Middle frontal gyrus (tissue), 1 donor: Measurements from ENCODE around the gene ARHGAP42.
"Not testable (repeated sequence)": the region's sequence is repeated elsewhere in the genome, so short reads cannot be mapped to it uniquely, and the experiment has no call there.

Experiments used
- DNase-seq: peaks from one replicate; pipeline ENCODE4 v3.0.0-alpha.2; 2015; ENCODE audit warnings: low spot score; ENCODE audit errors: extremely low spot score

The ARHGAP42 gene

DNA sequence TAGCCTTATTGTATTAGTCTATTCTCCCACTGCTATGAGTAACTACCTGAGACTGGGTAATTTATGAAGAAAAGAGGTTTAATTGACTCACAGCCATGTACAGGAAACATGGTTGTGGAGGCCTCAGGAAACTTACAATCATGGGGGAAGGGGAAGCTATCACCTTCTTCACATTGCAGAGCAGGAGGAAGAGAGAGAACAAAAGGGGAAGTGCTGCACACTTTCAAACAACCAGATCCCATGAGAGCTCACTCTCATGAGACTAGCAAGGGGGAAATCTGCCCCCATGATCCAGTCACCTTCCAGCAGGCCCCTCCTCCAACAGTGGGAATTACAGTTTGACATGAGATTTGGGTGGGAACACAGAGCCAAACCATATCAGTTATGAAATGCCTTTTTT lies 179.4 kb downstream of the ARHGAP42 start:
- no peak for DNase-seq

DNA sequence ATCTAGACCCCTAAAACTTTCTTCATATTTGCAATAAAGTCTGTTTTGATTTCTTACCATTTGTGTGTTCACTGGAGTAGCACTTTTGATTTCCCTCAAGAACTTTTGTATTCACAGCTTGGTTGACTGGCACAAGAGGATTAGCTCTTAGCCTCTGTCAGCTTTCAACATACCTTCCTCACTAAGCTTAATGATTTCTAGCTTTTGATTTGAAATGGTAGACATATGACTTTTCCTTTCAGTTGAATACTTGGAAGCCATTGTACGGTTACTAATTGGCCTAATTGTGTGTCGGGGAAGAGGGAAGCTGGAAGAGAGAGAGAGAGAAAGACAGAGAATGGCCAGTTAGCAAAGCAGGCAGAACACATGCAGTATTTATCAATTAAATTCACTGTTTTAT lies 180.5 kb downstream of the ARHGAP42 start:
- no peak for DNase-seq

DNA sequence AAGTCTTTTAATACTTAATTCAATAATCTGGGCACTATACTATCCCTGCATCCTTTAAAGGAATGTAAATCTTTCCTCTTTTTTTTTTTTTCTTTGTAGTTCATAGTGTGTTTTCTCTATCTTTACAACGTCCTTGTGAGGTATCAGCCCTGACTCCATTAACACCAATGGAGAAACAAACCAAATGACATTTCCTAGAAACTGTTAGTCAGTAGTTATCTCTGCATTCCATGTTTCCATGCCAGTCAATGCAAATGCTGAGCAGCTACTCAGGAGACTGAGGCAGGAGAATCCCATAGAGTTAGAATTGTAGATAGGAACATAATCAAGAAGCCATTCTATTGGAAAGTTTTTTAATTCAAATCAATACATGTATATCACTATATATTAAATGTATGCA lies 182.2 kb downstream of the ARHGAP42 start:
- DNase-seq = no peak

DNA sequence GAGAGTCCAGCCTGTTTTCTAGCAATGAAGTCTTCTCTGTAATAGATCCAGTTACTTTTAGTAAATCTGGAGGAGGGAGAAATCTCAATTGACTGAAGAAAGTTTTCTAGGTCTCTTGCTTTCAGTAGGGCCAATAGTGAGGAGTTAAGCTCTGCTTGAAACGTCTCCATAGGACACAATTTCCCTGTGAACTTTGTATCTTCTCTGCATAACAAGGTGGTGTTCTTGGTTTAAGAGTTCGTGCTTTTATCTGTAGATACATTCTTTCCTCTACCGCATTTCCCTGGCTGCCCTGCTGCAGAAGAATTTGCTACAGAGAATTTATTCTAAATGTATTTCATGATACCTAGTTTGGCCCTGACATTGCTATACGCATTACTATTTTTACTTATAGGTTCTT lies 183.1 kb downstream of the ARHGAP42 start:
- DNase-seq = no peak

DNA sequence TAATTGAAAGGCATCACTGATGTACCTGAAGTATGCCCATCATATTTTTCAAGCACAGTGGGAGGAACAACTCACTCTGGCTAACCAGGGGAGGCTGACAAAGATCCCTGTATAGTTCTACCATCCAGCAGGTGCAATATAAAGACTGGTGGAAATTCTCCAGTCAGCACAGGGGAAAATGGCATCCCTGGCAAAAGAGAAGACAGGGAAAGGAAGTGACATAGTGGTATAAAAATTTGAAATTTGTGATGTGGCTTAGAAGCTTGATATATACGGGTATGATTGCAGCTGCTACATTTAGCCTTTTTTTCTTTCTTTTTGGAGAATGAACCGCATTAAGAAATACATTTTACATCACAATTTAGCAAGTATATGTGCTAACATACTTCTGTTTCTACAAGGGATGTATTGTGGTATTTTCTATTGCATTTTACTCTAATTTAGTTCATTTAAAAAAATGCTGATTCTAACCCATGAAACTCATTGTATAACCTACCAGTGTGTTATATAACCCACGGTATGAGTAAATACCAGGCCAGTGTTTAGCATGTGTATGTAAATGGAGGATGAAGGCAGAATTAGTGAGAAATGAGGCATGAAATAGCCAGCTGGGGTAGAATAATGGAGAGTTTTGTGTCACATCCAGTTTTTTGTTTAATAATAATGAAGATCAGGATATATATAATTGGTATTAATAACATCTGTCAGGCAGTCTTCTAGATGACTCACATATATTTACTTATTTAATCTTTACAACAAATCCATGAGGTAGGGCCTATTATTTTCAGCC lies 186.1 kb downstream of the ARHGAP42 start:
- DNase-seq = no peak

DNA sequence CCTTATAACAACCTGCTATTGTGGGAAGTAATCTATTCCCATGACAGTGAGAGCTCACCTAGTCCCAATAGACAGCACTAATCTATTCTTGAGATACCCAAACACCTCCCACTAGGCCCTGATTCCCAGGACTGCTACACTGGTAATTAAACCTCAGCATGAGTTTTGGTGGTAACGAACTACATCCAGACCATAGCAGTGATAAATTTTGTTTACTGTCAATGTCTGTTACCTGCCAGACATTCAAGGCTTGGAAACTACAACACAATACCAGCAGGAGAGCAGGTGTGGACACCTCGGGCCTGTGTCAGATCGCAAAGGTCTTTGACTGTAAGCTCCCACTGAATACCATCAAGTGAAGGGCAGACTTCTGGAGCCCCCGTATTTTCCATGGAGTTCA lies 187.1 kb downstream of the ARHGAP42 start:
- DNase-seq = no peak

DNA sequence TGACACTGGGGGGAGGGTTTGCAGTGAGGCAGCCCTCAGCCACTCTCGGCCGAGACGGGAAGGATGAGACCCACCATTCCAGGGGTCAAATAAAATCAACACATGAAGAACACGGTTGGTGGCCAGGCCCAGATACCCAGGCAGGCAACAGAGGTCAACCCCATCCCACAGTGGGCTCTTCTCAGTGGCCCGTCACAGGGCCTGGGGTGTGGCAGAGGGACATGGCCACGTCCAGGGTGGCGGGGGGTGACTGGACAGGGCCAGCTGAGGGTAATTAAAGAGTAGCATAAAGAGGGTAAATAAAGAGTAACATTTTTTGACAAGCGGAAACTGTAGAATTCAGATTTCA lies 188.4 kb downstream of the ARHGAP42 start:
- no peak for DNase-seq

DNA sequence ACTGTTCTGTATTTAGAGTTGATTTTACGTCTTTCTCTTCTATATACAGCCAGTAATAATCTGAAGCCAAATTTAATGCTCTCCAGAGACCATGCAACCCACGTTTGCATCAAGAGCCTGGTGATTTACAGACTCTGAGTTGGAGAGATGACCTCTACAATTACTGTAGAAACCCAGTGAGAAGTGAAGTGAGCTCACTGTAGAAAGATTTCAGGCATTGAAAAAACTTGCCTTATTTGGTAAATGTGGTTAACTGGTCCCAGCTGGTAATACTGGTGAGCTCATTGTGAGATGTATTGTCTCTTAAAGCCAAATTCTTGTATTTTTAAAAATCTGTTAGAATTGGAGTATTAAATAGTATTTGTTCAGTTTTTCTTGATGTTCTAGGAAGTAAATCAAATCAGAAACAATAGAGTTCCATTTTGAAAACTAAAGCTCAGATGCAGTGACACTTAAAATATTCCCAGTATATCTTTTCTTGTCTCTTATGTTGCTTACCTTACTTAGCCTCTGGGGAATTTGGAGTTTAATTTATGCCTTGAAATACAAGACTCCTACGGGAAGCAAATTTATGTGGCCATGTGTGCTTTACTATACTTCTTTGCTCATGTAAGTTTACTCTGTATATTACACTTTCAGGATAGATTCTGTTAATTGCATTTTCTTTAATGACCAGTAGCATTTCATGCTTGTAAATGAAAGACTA lies 189.9 kb downstream of the ARHGAP42 start:
- DNase-seq = no peak

DNA sequence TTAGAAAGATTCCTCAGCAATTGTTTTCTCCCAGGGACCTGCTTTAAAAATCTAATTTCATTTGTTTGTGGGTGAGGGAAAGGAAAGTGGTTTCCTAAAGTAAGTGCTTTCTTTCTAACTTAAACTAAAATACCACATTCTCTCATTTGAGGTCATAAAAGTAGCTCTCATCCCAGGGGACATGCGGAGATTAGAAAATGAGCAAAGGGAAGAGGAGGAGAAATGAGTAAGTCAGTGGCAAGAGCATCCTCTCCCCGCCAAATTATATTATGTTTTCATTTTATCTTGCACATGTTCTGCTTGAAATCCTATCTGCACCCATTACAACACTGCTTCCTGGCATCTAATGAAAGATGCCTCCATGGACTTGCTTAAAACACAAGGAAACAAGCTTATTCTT lies 191.4 kb downstream of the ARHGAP42 start:
- no peak for DNase-seq

DNA sequence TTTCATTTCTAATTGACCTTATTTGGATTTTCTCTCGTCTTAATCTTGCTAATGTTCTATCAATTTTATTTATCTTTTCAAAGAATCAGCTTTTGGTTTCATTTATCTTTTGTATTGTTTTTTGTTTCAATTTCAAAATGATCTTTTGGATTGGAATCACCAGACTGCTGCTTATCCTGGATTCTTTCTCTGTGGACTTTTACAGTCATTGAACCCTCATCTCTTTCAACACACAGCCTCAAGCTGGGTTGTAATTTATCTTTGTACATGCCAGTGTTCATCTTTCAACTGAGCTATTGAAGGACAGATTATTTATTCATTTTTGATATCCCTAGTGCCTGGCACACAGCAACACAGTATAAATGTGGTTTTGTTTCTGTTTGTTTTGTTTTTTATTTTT lies 195.9 kb downstream of the ARHGAP42 start:
- DNase-seq = no peak

DNA sequence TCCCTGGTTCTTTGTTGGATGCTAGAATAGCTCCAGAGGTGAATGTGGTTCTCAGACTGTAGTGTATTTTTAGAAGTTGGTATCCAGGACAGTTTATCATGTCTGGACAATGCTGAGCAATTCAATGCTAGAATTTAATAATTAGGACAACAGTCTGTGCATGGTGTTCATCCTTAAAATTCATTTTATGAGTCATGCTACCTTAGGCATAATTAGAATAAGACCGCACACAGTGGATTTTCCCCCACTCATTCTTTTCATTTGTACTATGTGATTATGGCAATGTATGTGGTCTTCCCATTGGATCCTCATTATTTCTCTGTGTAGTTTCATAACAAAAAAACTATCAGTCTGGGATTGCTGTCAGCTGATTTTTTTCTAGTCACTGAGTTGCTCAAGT lies 196.7 kb downstream of the ARHGAP42 start:
- no peak for DNase-seq

DNA sequence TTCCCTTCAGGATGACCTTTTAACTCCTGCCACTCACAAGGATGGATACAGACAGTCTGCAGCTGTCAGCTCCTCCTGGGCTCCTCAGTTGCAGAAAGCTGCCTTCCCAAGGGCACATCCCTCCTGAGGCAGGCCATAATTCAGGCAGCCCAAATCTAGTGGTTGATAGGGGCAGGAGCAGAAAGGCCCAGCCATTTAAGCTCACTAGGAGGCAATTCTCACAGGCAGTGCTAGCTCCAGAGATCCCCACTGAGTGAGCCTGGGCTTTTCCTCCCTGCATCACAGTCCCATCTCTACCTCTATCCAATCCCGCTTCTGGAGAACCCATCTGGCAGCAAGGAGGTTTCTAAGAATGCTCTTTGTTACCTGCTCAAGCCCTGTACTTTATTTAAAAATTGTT lies 200.6 kb downstream of the ARHGAP42 start:
- DNase-seq = no peak

DNA sequence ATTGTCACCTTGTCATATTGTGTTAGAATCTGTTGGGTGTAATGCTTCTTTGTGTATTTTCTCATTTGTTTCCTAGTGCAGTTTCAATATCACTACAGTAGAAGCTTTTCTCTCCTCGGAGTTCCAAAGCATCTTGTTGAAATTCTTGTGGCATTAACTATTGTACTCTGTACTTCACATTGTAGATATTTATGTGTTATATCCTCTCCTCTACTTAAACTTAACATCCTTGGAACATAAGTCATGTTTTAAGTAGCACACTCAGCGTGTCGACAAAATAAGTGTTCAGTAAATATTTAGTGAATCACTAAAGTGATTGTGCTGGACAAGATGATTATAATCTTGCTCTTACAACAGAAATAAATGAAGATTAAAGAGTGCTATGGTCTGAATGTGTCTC lies 201.7 kb downstream of the ARHGAP42 start:
- DNase-seq = no peak

DNA sequence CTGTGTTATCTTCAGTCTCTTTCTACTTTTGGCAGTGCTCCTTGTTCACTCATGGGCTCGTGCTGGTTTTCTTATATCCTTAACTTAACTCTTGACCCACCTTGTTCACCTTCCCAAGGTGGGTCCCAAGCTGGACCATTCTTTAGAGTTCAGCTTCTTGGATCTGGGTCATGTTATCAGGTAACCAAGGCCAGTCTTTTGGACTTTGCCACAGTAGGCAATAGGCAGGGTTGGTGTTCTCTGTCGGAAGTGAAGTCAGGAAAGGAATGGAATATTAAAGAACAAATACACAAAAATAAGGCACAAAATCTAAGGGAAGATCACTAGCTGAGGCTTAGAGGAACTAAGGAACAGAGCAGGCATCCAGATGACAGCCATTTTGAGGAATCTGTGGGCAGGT lies 202.7 kb downstream of the ARHGAP42 start:
- DNase-seq = no peak

DNA sequence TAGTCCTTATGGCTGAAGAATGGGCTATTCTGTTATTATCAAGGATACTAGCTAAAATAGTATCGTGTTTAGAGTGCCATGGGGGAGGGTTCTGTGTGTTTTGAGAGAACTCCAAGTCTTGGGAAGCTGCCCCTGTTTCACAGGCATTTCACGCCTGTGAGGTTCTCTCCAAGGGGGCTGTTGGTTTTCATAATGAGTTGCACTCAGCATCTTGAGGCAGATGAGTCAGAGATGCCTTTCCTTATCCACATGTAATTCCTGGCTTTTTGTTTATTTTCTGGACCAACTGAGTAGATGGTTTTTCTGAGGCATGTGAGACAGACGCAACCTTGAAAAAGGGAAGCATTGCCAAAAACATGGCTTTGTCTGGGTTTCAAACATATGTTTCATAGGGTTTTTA lies 203.7 kb downstream of the ARHGAP42 start:
- DNase-seq = no peak

DNA sequence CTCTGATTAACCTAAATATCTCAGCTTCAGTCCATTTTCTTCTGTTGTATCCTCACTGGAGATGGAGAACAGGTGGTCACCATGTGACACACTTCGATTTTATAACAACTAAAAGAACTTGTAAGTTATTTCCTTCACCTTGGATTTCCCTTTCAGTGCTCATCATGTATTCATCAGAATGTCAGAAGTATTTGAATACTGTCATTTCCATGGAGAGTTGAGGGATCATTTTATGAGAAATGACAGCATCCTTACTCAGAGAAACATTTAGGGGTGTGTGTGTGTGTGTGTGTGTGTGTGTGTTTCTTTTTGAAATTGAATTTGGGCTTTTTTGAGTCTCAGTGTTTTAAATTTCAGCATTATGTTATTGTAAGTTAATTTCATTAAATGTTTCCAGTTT lies 205.8 kb downstream of the ARHGAP42 start:
- DNase-seq = no peak

DNA sequence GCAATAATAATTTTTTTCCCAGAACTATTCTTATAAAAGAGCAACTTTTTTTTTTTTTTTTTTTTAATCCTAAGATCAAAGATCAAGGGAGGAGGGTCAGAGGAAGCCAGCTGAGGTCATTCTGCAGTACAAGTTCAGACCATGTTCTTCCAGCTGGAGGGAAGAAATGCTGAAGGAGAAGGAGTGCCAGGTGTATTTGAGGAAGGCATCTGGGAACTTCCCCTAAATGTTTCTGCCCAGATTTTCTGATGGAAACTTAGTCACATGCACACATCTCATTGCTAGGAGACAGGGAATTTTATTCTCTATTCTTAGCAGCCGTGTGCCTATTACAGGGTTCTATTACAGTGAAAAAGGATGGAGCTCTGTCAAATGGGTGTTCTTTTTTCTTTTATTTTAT lies 208.4 kb downstream of the ARHGAP42 start:
- no peak for DNase-seq

DNA sequence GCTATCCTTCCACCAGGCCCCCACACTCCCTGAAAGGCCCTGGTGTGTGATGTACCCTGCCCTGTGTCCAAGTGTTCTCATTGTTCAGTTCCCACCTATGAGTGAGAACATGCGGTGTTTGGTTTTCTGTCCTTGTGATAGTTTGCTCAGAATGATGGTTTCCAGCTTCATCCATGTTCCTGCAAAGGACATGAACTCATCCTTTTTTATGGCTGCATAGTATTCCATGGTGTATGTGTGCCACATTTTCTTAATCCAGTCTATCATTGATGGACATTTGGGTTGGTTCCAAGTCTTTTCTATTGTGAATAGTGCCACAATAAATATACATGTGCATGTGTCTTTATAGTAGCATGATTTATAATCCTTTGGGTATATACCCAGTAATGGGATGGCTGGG lies 208.9 kb downstream of the ARHGAP42 start:
- not testable (repeated sequence) for DNase-seq

DNA sequence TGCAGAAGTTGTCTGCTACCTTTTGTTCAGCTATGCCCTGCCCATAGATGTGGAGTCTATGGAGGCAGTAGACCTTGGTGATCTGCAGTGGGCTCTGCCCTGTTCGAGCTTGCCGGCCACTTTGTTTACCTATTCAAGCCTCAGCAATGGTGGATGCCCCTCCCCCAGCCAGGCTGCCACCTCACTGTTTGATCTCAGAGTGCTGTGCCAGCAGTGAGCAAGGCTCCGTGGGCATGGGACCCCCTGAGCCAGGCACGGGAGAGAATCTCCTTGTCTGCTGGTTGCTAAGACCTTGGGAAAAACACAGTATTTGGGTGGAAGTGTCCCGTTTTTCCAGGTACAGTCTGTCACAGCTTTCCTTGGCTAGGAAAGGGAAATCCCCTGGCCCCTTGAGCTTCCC lies 214.4 kb downstream of the ARHGAP42 start:
- DNase-seq = not testable (repeated sequence)

DNA sequence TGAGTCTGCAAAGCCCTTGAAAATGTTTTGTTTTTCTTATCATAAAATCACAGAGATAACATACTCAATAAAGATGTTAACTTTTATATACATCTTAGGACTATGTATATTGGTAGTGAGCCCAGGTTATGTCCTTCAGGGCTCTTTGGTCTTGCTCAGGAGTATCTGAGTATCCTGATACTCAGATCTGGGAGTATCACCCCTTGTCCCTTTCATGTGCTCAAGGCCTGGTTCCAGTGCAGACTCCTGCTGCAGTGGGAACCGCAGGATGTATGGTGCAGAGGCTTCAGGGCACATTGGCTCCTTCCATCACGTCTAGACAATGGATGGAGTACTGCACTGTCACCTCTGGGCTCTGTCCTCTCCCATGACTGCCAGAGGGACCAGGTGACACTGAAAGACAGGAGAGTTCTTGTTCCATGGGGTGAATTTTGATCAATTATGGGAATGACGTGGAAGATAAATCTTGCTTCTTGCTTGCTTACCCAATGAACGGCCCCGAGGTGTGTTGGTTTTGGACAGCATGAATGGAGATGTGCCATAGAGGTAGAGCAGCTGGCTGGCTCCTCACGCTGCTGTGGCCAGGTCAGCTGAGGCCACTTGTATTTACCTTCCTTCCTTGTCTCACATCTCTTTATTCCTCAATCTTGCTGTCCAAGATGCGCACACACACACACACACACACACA lies 215.5 kb downstream of the ARHGAP42 start:
- DNase-seq = no peak

DNA sequence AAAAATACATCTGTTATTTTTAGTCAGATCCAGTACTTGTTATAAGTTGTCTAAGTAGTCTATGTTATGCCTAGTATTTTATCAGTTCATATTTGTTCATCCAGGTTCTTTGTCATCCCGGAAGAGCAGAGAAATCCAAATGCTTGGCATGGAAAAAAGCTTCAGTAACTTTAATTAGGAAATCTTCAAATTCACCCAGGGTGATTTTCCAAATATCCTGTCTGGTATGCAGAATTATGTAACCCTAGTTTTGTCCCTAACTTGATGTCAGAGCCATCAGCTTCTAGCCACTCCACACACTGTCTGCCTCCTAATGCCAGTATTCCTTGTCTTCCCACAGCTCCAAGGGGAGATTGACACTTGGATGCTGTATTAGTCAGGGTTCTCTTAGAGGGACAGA lies 216.2 kb downstream of the ARHGAP42 start:
- DNase-seq = no peak

DNA sequence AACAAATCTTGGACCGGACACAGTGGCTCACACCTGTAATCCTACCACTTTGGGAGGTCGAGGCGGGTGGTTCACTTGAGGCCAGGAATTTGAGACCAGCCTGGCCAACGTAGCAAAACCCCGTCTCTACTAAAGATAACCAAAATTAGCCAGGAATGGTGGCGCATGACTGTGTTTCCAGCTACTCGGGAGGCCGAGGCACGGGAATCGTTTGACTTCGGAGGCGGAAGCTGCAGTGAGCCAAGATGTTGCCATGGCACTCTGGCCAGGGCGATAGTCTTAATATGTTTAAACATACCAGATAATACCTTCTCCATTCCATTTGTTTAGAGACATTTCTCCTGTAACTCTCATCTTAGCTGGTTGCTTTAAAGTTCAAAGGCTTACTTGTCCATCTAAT lies 218.6 kb downstream of the ARHGAP42 start:
- no peak for DNase-seq

DNA sequence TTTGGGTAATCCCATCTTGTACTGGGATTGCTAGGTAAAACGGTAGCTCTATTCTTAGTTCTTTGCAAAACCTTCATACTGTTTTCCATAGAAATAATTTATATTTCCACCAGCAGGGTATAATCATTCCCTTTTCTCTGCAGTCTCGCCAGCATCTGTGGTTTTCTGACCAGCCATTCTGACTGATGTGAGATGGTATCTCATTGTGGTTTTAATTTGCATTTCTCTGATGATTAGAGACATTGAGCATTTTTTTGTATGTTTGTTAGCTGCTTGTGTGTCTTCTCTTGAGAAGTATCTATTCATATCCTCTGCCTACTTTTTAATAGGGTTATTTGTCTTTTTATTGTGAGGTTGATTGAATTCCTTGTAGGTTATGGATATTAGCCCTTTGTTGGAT lies 221.7 kb downstream of the ARHGAP42 start:
- no peak for DNase-seq
